ENCODE measurements around the gene UBA3. TPM values are rescaled to one million over a fixed set of nuclear protein-coding genes. Genes with fewer than 3 reads are reported as not detected.
A peak's percentile ranks its signal among the peaks of the same experiment; 100 is the strongest.

UBA3 gene
- total RNA-seq, 1 donor from 2014 or later: 65.1 TPM

GRCh38 chr3:69121513-69121912 is 41.3 kb upstream of the UBA3 start:
- no peak for TF ChIP-seq CTCF (conservative IDR thresholded peaks at IDR 0.05; ENCODE audit: low read depth, low read length)
- no peak for DNase-seq (ENCODE audit: low read depth)
- H3K4me3 ChIP-seq (ENCODE audit: low read depth, low read length): no peak overlapping the region

DNA sequence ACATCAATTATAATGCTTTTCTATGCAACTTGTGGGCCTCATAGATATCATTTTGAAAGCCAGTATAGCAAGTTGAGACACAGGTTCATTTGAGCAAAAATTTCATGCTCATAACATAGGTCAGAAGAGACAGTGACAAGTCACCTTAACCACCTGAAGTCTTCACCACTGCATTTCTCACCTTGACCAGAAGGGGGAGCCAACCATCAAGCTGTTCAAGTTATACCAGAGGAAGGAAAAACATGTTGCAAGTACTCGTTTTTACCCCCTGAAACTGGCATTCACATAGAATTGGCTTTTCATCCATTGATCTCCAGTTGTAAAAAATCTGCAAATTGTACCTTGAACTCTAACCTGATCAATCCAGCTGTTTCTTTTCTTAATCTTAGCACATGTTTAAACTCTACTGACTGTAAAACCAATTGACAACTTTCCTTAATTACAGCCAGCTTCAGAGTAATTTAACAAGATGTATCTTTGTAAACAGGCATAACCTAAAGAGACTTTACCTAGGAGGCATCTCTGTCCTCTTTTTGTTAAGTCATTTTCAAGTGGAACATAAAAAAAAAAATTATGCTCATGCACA is 40.8 kb upstream of the UBA3 start:
- TF ChIP-seq CTCF (conservative IDR thresholded peaks at IDR 0.05; ENCODE audit: low read depth, low read length): peak; percentile 98
- peak; percentile 47 for DNase-seq (ENCODE audit: low read depth)
- no peak overlapping the region for H3K4me3 ChIP-seq (ENCODE audit: low read depth, low read length)

DNA sequence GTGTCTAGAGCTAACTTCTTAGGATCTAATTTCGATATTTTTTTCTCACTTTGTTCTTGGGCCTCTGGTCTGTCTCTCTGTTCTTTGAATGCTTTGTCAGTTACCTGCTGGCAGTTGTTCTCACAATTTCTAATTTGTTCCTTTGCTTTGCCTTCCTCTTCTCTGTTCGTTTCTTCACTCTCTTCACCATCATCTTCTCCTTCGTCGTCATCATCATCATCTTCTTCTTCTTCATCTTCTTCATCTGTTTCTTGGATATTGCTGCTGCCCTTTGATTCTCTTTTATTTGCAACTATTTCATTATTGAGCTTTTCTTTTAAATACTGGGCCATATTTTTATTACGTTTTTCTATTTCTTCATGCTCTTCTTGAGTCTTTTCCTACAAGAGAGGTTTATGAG is 39.5 kb upstream of the UBA3 start:
- H3K4me3 ChIP-seq (ENCODE audit: low read depth, low read length): no peak overlapping the region
- no peak for TF ChIP-seq CTCF (conservative IDR thresholded peaks at IDR 0.05; ENCODE audit: low read depth, low read length)
- DNase-seq (ENCODE audit: low read depth): no peak

DNA sequence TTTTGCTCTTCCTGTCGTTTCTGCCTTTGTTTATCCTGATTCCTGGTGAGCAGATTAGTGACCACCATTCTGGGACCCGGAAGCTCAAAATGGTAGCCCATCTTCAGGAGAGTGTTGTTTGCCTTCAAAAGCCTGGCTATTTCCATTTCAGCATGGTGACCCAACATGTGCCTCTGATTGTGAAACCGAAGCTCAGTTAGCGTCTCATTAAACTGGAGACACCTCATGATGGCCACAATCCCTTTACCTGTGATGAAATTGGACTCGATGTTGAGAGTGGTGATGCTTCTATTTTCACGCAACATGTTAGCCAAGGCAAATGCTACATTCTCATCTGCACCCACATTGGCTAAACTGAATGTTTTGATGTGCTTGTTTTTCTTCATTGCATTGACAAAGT is 39.0 kb upstream of the UBA3 start:
- no peak overlapping the region for H3K4me3 ChIP-seq (ENCODE audit: low read depth, low read length)
- no peak for DNase-seq (ENCODE audit: low read depth)
- no peak for TF ChIP-seq CTCF (conservative IDR thresholded peaks at IDR 0.05; ENCODE audit: low read depth, low read length)

DNA sequence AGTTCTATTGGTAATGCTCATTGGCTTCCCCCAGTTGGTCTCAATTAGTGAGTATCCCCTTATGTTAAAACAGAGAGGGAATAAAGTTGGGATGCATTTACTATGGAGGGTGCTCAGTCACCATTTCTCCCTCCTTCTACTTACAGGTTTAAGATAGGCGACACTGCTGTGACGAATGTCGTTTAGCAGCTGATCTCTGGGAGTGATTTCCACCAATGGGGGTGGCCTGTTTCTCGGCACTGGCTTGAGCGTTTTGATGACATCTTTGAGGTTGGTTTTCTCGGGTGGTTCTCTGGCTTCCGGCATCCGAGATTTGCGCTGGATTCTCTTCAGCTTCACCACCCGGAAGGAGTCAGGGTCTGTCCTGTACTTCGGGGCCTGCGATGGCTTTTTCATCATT is 38.4 kb upstream of the UBA3 start:
- no peak overlapping the region for H3K4me3 ChIP-seq (ENCODE audit: low read depth, low read length)
- DNase-seq (ENCODE audit: low read depth): no peak
- TF ChIP-seq CTCF (conservative IDR thresholded peaks at IDR 0.05; ENCODE audit: low read depth, low read length): no peak

DNA sequence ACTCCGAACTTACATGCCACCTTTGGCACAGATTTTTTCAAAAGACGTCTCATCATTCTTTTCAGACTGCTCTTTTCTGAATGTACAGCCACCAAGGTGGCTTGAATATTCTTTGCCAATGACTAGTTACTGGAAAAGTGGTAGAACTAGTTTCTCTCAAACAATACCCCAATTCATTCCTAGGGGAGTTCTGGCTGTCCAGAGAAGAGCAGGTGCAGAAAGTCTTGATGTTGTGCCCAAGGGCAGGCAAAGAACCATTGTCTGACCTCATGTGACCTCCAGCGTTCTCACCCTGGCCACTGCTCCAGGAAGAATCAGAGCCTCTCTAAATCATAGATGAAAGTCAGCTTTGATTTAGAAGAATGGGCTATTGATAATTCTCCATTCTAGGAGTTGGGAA is 36.7 kb upstream of the UBA3 start:
- no peak for TF ChIP-seq CTCF (conservative IDR thresholded peaks at IDR 0.05; ENCODE audit: low read depth, low read length)
- no peak for DNase-seq (ENCODE audit: low read depth)
- no peak overlapping the region for H3K4me3 ChIP-seq (ENCODE audit: low read depth, low read length)

DNA sequence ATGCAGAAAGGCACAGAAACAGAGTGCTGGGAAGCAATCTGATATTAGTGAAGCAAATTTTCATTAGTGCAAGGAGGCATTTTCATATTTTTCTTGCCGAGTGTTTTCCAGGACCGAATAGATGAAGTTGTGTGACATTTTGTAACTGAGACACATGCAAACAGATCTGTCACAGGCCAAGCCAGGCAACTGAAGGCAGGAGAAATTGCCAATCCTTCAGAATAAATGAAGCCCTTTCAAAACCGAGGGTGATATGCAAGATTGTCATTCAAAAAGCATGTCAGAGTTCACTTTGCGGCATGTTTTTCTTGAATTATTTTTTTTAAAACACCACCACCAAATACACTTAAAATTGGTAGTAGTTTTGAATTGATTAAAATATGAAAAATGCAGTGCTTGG is 36.0 kb upstream of the UBA3 start:
- no peak overlapping the region for H3K4me3 ChIP-seq (ENCODE audit: low read depth, low read length)
- no peak for TF ChIP-seq CTCF (conservative IDR thresholded peaks at IDR 0.05; ENCODE audit: low read depth, low read length)
- DNase-seq (ENCODE audit: low read depth): no peak

All from epithelial cell of proximal tubule (primary cell).